ENCODE results near the gene FLT1.

FLT1 gene

GRCh38 chr13:28342251-28342650, 152.7 kb downstream of the FLT1 start:
- no peak for DNase-seq (ENCODE audit: low read depth)
- TF ChIP-seq CTCF (IDR thresholded peaks at IDR 0.05; ENCODE audit: insufficient read depth, low read depth, low read length, missing control alignments) = no peak
- H3K4me3 ChIP-seq (ENCODE audit: low read length) = no peak overlapping the region

GRCh38 chr13:28340272-28340793, 154.6 kb downstream of the FLT1 start:
- peak; percentile 4 for DNase-seq (ENCODE audit: low read depth)
- TF ChIP-seq CTCF (IDR thresholded peaks at IDR 0.05; ENCODE audit: insufficient read depth, low read depth, low read length, missing control alignments) = no peak
- no peak overlapping the region for H3K4me3 ChIP-seq (ENCODE audit: low read length)

GRCh38 chr13:28339419-28339818, 155.5 kb downstream of the FLT1 start:
- DNase-seq (ENCODE audit: low read depth) = no peak
- no peak for TF ChIP-seq CTCF (IDR thresholded peaks at IDR 0.05; ENCODE audit: insufficient read depth, low read depth, low read length, missing control alignments)
- H3K4me3 ChIP-seq (ENCODE audit: low read length) = no peak overlapping the region

- no peak for TF ChIP-seq CTCF (IDR thresholded peaks at IDR 0.05; ENCODE audit: insufficient read depth, low read depth, low read length, missing control alignments)
- DNase-seq (ENCODE audit: low read depth) = no peak
- H3K4me3 ChIP-seq (ENCODE audit: low read length) = no peak overlapping the region
Measured at GRCh38 chr13:28338742-28339141, 156.2 kb downstream of the FLT1 start.

GRCh38 chr13:28338006-28338574, 156.8 kb downstream of the FLT1 start:
- no peak for TF ChIP-seq CTCF (IDR thresholded peaks at IDR 0.05; ENCODE audit: insufficient read depth, low read depth, low read length, missing control alignments)
- H3K4me3 ChIP-seq (ENCODE audit: low read length) = no peak overlapping the region
- no peak for DNase-seq (ENCODE audit: low read depth)

- peak; percentile 31 for DNase-seq (ENCODE audit: low read depth)
- no peak overlapping the region for H3K4me3 ChIP-seq (ENCODE audit: low read length)
- no peak for TF ChIP-seq CTCF (IDR thresholded peaks at IDR 0.05; ENCODE audit: insufficient read depth, low read depth, low read length, missing control alignments)
Measured at GRCh38 chr13:28337166-28338005, 157.5 kb downstream of the FLT1 start.

All from epithelial cell of esophagus (primary cell).